ENCODE data around the gene BLOC1S5. TPM values are rescaled to one million over a fixed set of nuclear protein-coding genes. Genes with fewer than 3 reads are reported as not detected.
A peak's percentile ranks its signal among the peaks of the same experiment; 100 is the strongest.

BLOC1S5 gene, protein sequence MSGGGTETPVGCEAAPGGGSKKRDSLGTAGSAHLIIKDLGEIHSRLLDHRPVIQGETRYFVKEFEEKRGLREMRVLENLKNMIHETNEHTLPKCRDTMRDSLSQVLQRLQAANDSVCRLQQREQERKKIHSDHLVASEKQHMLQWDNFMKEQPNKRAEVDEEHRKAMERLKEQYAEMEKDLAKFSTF
- total RNA-seq: 100 to 1,000 TPM in 1 of 4 donors, 10 to 100 TPM in 3; 15.5 to 242 (median 38.8) TPM

DNA sequence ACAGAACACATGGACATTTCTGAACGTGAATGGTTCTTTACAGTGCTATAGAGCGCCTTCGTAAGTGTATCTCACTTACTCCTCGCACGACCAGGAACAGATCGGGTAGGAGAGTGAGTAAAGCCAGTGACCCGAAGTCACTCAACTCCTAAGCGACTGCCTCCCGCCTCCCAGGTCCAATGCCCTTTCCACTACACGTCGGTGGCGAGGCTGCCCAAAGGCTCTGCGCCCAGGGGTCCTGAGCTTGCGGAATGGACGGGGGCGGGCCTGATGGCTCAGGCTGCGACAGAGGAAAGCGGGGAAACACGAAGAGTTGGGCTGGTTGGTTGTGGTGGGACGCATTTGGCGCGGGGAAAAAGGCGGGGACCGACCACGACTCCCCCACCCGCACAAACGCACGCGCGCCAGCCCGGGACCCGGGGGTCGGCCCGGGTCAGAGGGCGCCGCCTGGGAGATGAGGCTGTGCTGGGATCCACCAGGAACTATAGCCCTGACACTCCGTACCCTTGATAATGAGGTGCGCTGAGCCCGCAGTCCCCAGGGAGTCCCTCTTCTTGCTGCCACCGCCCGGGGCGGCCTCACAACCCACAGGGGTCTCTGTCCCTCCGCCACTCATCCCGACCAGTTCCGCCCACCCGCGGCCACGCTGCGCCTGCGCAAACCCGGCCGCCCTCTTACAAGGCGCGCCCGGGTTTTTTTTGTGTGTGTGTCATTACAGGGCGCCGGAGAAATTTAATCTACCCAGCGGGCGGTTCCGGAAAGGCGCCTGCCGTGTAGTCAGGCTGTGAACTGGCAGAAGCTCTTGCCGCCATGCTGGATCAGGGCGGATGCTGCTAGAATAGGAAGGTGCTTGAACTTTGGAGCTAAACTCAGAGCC lies at the start of gene BLOC1S5:
BLOC1S5 (minus strand) TSS at position 629 of the 877 bp plus-strand sequence; CDS start at position 616, 13 bp downstream.
- Histone ChIP-seq H3K4me1 (no peaks in the 10 kb centered on the region), H3K9me3 (no peaks in the 10 kb centered on the region), H3K27me3 (no peaks in the 10 kb centered on the region), H3K27ac (peak within 1 kb of the TSS; percentile 81 to 89), H3K4me3 (peak within 1 kb of the TSS; percentile 67 to 72), H3K36me3 (no peaks in the 10 kb centered on the region)
- TF ChIP-seq, protein P1, sequence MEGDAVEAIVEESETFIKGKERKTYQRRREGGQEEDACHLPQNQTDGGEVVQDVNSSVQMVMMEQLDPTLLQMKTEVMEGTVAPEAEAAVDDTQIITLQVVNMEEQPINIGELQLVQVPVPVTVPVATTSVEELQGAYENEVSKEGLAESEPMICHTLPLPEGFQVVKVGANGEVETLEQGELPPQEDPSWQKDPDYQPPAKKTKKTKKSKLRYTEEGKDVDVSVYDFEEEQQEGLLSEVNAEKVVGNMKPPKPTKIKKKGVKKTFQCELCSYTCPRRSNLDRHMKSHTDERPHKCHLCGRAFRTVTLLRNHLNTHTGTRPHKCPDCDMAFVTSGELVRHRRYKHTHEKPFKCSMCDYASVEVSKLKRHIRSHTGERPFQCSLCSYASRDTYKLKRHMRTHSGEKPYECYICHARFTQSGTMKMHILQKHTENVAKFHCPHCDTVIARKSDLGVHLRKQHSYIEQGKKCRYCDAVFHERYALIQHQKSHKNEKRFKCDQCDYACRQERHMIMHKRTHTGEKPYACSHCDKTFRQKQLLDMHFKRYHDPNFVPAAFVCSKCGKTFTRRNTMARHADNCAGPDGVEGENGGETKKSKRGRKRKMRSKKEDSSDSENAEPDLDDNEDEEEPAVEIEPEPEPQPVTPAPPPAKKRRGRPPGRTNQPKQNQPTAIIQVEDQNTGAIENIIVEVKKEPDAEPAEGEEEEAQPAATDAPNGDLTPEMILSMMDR (IDR thresholded peaks at IDR 0.05): peak in 2 of 4 experiments; percentile 4 to 39
- peak; percentile 59 to 70 for TF ChIP-seq POLR2A (IDR thresholded peaks at IDR 0.05)
- intact Hi-C loops (cut with DNase I; ENCODE audit: low total_unique reads): no loop called here
- peak; percentile 94 to 97 for DNase-seq

DNA sequence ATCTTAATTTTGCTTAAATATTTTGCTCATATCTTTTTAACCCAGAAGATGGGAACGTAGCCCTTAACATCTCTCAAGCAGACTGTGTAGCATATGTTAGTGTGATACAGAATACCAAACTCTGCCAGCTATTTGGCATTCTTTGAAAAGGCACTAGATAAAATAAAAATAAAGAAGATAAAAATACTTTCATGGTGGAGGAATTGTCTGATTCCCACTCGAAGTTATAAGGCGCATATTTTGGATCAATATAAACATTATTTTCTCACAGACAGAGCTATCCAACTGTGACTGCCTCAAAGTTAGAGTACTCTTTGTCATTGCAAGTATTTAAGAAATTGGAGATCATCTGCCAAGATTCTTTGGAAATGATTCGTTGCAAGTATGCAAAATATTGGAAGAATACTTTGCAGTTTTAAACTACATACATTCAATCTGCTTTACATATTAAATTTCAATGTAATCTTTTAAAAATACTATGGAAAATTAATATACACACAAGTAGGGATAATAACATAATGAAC lies 49.0 kb upstream of the BLOC1S5 start:
- H3K27ac ChIP-seq: no peak overlapping the region
- no peaks in the 10 kb centered on the region for H3K27me3 ChIP-seq
- no peaks in the 10 kb centered on the region for H3K9me3 ChIP-seq
- H3K36me3 ChIP-seq: no peaks in the 10 kb centered on the region
- no peaks in the 10 kb centered on the region for H3K4me1 ChIP-seq
- H3K4me3 ChIP-seq: no peak overlapping the region
- TF ChIP-seq POLR2A (IDR thresholded peaks at IDR 0.05): no peak
- TF ChIP-seq, protein P1 (IDR thresholded peaks at IDR 0.05): no peak
- intact Hi-C loops (cut with DNase I; ENCODE audit: low total_unique reads): no loop called here
- no peak for DNase-seq

DNA sequence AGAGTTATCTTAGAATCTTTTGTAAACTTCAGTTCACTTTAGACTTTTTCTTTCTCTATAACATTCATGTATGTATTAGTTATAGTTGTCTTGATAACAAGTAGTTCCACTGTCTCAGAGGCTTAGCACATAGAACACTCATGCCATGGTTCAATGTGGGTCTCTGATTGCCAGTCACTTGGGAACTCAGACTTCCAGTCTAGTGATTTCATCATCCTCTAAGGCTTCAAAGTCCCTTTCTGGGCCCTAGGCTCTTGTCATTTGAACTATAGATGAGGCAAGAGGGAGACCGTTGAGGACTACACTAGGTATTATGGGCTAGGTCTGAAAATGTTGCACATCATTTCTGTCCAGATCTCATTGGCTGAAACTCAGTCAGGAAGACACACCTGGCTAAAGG lies 46.5 kb upstream of the BLOC1S5 start:
- DNase-seq: no peak
- no peaks in the 10 kb centered on the region for H3K9me3 ChIP-seq
- intact Hi-C loops (cut with DNase I; ENCODE audit: low total_unique reads): no loop called here
- no peaks in the 10 kb centered on the region for H3K36me3 ChIP-seq
- no peak overlapping the region for H3K4me3 ChIP-seq
- TF ChIP-seq, protein P1 (IDR thresholded peaks at IDR 0.05): no peak
- TF ChIP-seq POLR2A (IDR thresholded peaks at IDR 0.05): no peak
- H3K27ac ChIP-seq: no peak overlapping the region
- H3K4me1 ChIP-seq: no peaks in the 10 kb centered on the region
- no peaks in the 10 kb centered on the region for H3K27me3 ChIP-seq

DNA sequence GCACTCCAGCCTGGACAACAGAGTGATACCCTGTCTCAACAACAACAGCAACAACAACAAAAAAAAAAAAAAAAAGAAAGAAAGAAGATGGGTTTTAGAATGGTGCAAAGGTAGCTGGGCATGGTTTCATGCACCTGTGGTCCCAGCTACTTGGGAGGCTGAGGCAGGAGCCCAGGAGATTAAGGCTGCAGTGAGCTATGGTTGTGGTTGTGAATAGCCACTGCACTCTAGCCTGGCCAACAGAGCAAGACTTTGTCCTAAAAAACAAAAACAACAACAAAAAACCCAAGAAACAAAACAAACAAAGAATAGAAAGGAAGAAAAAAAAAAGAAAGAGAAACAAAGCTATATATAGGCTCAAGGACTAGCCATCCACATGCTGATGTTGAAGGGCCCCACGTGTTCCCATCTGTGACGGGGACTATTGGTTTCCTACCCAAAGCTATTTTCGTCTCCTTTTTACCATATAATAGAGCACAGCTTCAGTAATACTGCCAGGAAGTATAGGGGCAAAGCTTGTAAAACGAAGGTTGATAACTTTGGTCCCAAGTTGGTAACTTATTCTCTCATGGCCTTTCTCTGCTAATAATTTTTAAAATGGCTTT lies 46.0 kb upstream of the BLOC1S5 start:
- no peak for DNase-seq
- TF ChIP-seq, protein P1 (IDR thresholded peaks at IDR 0.05): no peak
- no peak for TF ChIP-seq POLR2A (IDR thresholded peaks at IDR 0.05)
- no peaks in the 10 kb centered on the region for H3K9me3 ChIP-seq
- no peak overlapping the region for H3K4me3 ChIP-seq
- H3K27me3 ChIP-seq: no peaks in the 10 kb centered on the region
- intact Hi-C loops (cut with DNase I; ENCODE audit: low total_unique reads): no loop called here
- H3K36me3 ChIP-seq: no peaks in the 10 kb centered on the region
- no peaks in the 10 kb centered on the region for H3K4me1 ChIP-seq
- no peak overlapping the region for H3K27ac ChIP-seq
